Measurements from ENCODE around the gene PEX7.
"Not testable (repeated sequence)": the region's sequence is repeated elsewhere in the genome, so short reads cannot be mapped to it uniquely, and the experiment has no call there.

The PEX7 gene, protein sequence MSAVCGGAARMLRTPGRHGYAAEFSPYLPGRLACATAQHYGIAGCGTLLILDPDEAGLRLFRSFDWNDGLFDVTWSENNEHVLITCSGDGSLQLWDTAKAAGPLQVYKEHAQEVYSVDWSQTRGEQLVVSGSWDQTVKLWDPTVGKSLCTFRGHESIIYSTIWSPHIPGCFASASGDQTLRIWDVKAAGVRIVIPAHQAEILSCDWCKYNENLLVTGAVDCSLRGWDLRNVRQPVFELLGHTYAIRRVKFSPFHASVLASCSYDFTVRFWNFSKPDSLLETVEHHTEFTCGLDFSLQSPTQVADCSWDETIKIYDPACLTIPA

GRCh38 chr6:136822376-136823127 lies at the start of gene PEX7:
TSS of gene PEX7 (plus strand) at chr6:136822592. CDS start at chr6:136822666, 74 bp downstream.
- peak; percentile 97 for DNase-seq

GRCh38 chr6:136772685-136773472 lies 49.5 kb upstream of the PEX7 start:
- DNase-seq: no peak

DNA sequence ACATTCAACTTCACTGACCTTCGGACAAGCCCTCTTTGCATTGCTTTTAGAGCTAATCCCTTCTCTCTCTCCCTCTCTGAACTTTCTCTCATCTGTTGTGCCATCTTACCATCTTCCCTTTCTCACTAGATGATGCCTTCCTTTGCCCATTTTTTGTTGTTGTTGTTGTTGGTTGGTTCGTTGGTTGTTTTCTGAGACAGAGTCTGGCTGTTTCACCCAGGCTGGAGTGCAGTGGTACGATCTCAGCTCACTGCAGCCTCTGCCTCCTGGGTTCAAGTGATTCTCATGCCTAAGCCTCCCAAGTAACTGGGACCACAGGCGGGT lies 49.0 kb upstream of the PEX7 start:
- no peak for DNase-seq

DNA sequence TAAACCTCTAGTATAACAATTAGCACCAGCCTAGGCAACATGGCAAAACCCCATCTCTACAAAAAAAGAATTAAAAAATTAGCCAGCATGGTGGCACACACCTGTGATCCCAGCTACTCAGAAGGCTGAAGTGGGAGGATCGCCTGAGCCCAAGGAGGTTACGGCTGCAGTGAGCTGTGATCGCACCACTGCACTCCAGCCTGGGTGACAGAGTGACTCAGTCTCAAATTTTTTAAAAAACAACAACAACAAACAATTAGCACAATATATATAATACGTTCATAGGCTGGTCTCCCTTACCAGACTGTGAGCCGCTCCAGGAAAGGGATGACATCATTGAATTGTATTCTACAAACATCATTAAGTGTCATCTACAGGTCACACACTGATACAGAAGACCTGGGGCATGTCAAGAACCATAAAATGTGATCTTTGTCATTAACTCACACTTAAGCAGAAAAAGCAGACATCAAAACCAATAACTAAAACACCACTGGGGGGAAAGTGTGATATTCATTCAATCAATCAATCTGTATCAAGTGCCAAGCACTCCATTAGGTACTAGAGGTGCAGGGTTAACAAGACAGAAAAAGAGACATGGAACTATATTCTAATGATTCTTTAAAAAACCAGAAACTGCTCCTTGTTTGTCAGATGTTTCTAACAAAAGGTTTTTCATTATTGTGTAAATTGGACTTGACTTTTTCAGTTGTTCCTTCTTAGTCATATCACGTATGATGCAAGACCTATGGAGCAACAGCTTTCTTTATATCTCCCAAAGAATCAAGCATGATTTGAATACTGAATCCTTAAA lies 48.0 kb upstream of the PEX7 start:
- DNase-seq: no peak

- no peak for DNase-seq
Measured at GRCh38 chr6:136775081-136775480, 47.3 kb upstream of the PEX7 start.

DNA sequence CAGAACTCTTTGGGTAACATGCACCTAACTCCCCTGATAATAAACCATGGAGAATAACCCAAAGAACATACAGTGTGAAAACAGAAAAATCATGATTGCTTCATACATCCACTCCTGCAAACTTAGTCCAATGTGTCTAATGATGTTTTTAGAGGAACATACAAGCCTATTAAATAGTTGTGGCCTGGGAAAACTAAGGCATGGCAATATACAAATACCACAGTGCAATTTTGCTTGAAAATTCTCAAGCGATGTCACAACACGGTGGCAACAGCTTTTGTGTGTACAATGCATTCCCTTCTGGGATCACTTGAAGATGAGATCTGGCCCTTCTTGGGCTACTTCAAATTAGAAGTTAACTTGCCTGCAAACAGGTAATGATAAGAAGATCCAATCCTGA lies 46.8 kb upstream of the PEX7 start:
- no peak for DNase-seq

GRCh38 chr6:136777651-136778050 lies 44.7 kb upstream of the PEX7 start:
- DNase-seq: no peak

- DNase-seq: no peak
Measured at GRCh38 chr6:136779682-136780081, 42.7 kb upstream of the PEX7 start.

DNA sequence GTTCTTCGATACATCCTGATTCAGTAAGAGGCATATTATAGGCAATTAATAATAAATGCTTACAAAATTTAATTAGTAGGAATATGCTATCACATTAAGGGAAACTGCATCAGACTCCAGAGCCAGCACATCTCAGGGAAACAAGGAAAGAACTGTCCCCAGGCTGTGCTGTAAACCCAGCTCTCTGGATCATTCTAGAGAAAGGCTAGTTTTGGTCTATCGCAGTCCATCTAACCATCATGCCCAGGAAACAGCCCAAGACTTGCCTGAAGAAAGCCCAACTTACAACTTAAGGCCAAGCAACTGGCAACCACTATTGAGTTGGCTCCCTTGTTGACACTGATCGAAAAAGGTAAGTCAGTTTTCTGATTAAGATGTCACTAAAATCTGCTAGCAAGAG lies 41.4 kb upstream of the PEX7 start:
- DNase-seq: no peak

DNA sequence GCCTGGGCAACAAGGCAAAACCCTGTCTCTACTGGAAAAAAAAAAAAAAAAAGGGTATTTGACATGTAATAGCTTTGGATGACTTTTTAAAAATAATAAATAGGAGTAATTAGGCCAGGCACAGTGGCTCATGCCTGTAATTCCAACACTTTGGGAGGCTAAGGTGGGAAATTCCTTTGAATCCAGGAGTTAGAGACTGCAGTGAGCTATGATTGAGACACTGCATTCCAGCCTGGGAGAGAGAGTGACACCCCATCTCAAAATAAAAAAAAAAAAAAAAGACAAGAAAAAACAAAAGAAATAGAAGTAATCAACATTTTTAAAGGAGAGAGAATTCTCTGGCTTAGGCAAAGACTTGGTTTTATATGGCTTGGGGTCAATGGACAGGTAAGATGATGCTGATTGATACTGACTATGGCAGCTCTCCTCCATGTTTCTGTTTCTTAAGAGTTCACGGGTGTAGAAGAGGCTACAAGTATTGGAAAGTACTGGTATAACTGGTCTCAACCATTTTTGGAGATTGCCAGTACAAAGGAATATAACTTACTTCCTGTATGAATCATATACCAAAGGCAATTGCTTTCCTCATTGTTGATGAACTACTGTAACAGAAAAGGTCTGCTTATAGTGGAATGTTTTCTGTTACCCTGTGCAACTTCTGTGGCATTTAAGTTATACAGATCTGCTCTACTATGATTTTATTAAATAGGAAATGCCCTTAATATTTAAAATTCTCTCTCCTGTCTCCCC lies 40.2 kb upstream of the PEX7 start:
- no peak for DNase-seq

GRCh38 chr6:136783021-136783420 lies 39.4 kb upstream of the PEX7 start:
- DNase-seq: no peak

DNA sequence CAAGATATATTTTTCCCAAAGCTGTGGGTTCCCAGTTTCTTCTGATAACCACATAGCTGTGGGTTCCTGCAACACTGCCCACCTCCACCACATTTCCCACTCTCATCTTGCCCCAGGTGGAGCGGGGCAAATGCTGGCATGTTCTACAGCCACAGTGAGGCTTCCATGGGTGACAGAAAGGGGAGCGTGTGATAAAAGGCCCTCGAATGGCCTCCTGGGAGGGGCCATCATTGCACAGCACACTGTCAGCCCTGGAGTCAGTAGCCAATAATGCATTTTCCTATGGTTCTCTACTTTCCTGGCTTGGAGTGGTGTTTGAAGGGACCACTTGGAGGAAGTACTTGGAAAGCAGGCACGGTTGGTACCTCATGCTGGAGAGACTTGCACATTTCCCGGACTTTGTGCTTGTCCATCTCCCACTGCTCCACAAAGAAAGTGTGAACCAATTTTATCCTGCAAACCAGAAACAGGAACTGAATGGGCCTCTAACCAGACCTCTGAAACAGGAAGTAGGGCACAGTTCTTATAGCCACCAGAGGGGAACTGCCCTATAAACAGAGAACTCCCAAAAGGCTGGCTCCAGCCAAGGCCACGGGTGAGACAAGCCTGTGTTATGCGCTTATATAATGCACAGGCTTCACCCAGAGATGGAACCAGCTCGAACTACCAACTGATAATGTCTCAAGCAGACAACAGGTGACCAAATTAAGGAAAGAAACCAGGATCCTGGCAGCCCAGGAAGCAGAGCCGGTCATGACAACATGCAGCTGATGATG lies 38.7 kb upstream of the PEX7 start:
- peak; percentile 76 for DNase-seq

GRCh38 chr6:136784271-136784664 lies 38.1 kb upstream of the PEX7 start:
- no peak for DNase-seq

DNA sequence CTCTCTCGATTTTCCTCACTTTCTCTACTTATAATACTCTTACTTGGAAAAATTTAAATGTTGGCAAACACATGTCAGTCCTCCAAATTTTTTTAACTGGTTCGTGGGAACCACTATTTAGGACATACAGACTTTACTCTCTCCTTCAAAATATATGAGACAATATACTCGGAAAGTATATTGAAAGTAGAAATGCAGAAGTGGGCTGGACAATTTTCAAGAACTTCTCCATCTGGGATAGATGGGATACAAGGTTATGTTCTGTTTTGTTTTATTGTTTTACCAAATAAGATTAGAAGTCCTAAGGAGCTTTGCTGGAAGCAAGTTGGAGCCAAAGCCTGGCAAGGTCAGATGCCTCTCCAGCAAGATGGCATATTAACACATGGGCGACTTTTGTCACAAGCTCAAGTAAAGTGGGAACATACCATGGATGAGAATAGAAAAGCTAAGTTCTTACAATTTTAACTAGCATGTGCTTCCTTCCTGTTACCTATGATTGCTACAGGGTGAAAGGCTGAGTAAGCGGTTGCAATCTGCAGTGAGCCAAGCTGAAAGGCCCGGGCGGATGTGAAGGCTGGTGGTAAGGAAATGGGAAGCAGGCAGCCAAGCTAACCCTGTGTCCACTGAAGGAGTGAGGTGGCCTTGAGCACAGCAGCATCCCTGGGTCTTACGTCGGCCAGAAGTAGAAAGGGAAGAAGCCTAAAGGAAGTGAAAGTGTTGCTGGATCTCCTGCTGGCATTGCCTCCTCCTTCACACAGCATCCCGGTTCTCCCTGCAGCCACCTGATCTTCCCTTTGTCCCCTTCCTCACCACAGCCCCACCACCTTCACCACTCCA lies 37.3 kb upstream of the PEX7 start:
- DNase-seq: peak; percentile 50

DNA sequence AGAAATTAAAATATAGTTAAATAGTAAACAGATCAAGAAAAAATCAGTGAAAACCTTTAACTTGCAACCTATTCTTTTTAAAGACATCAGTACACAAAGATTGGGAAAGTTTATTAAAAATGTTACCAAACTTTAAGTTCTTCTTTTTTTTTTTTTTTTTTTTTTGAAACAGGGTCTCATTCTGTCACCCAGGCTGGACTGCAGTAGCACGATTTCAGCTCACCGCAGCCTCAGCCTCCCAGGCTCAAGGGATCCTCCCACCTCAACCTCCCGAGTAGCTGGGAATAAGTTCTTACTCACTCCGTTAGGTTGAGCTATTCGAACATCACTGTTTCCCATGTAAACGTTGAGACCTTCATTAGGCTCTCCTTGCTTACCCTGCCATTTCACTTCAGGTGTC lies 35.7 kb upstream of the PEX7 start:
- DNase-seq: no peak

DNA sequence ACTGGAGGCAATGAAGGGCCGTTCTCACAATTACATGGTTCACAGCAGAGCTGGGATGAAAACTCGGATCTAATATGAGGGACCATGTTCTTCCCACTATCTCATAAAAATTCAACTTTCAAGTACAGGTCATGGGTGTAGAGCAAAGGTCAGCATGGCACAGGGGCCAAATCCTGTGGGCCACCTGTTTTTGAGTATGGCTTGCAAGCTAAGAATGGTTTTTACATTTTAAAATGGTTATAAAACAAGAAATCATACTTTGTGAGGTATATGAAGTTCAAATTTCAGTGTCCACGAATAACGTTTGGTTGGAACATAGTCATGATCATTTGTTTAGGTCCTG lies 34.7 kb upstream of the PEX7 start:
- DNase-seq: no peak

DNA sequence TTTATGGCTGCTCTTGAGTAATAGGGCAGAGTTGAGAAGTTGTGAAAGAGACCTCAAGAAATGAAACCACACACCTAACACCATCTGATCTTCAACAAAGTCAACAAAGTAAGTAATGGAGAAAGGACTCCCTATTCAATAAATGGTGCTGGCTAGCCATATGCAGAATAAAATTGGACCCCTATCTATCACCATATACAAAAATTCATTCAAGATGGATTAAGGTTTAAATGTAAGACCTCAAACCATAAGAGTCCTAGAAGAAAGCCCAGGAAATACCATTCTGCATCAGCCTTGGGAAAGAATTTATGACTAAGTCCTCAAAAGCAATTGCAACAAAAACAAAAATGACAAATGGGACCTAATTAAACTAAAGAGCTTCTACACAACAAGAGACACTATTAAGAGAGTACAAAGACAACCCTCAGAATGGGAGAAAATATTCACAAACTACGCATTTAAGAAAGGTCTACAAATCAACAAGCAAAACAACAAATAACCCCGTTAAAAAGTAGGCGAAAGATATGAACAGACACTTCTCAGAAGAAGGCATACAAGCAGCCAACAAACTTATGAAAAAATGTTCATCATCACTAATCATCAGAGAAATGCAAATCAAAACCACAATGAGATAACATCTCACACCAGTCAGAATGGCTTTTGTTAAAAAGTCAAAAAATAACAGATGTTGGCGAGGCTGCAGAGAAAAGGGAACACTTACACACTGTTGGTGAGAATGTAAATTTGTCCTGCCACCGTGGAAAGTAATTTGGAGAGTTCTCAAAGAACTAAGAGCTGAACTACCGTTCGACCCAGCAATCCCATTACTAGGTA lies 34.1 kb upstream of the PEX7 start:
- no peak for DNase-seq

- not testable (repeated sequence) for DNase-seq
Measured at GRCh38 chr6:136789440-136789839, 33.0 kb upstream of the PEX7 start.
